ENCODE measurements around the gene XPO4. TPM values are rescaled to one million over a fixed set of nuclear protein-coding genes. Genes with fewer than 3 reads are reported as not detected.

Gene XPO4
- total and polyA plus RNA-seq, 2 of the 8 experiments (the other 6 are each of a cell fraction or from before 2014, with no cell fraction given) = 11.9 to 33.3 TPM

DNA sequence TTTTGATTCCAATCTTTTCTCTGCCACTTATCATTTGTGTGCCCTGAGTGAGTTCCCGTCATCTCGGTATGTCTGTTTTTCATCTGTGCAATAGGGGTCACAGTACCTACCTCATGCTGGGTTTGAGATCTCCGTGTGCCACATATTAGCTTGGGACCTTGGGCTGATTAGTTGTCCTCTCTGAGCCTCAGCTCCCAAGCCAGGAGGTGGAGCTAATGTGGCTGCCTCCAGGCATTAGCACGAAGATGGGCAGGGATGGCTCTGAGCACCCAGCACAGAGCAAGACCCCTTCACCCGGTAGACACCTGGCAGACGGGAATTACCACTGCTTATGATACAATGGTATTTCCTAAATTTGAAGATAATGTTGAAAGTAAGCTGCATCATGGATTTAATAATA, 35.8 kb upstream of the XPO4 start:
- Histone ChIP-seq H3K27ac (ENCODE audit: low read depth, low read length) (no peak overlapping the region), H3K27me3 (replicated peaks in 1 of 4; ENCODE audit: control insufficient read depth in 3 of 4, extremely low read depth in 1 of 4, insufficient read depth in 3 of 4, low read length in 3 of 4) (no peaks in the 10 kb centered on the region), H2BK120ac (replicated peaks; ENCODE audit: low read depth, low read length) (no peak overlapping the region), H4K5ac (ENCODE audit: insufficient read length, low read depth, low read length) (no peak overlapping the region), H3K9ac (replicated peaks in 1 of 4; ENCODE audit: extremely low read depth in 1 of 4, low read depth in 3 of 4, low read length in 3 of 4) (no peak overlapping the region), H3K79me2 (ENCODE audit: control insufficient read depth in 1 of 2, insufficient read depth in 2 of 2, low read length in 2 of 2) (no peaks in the 10 kb centered on the region), H3K4me1 (replicated peaks in 1 of 4; ENCODE audit: control insufficient read depth in 3 of 4, insufficient read depth in 4 of 4, low read length in 3 of 4) (peaks cover 0 to 3% (median under 1%) of the 10 kb centered on the region in 4 experiments; a peak in 1 of 7 replicates), H3K79me1 (ENCODE audit: low read depth, low read length) (no peaks in the 10 kb centered on the region), H3K14ac (ENCODE audit: insufficient read length) (no peak overlapping the region), H2BK15ac (ENCODE audit: low read length) (no peak overlapping the region), H2BK5ac (ENCODE audit: low read depth, low read length) (no peak overlapping the region), H3K56ac (replicated peaks; ENCODE audit: insufficient read length, low read depth, low read length) (no peak overlapping the region), H3K23me2 (ENCODE audit: low read depth, low read length) (no peaks in the 10 kb centered on the region), H3K23ac (ENCODE audit: insufficient read length) (no peak overlapping the region), H3K4me2 (ENCODE audit: insufficient read depth in 1 of 2, low read depth in 2 of 2, low read length in 2 of 2) (no peak overlapping the region), H3K4me3 (ENCODE audit: extremely low read depth in 1 of 4, insufficient read depth in 2 of 4, low read depth in 3 of 4, low read length in 4 of 4) (no peak overlapping the region), H4K8ac (ENCODE audit: extremely low read depth, insufficient read depth, low read length) (no peak overlapping the region), H3K4ac (replicated peaks; ENCODE audit: insufficient read length, low read depth, low read length) (no peak overlapping the region), H2AFZ (ENCODE audit: low read length) (0 out of 2 replicates have a peak overlapping the region, but pooled peaks have one; percentile 26), H2BK12ac (ENCODE audit: low read depth, low read length) (no peak overlapping the region), H3K9me3 (ENCODE audit: insufficient read depth in 2 of 2, low read depth in 1 of 2, low read length in 1 of 2) (no peaks in the 10 kb centered on the region), H3K18ac (ENCODE audit: extremely low read depth, low read length) (no peak overlapping the region), H3K36me3 (ENCODE audit: control insufficient read depth in 2 of 4, insufficient read depth in 4 of 4, low read length in 3 of 4) (no peaks in the 10 kb centered on the region), H4K91ac (replicated peaks; ENCODE audit: insufficient read length, low read length) (no peak overlapping the region), H2BK20ac (ENCODE audit: low read length) (no peak overlapping the region), H2AK5ac (ENCODE audit: low read depth, low read length) (no peak overlapping the region), H4K20me1 (replicated peaks in 1 of 2; ENCODE audit: control insufficient read depth in 1 of 2, insufficient read depth in 2 of 2, low read length in 2 of 2) (no peaks in the 10 kb centered on the region)
- DNase-seq (ENCODE audit: low read depth in 1 of 2, low spot score in 2 of 2) = no peak
- FAIRE-seq = peak; percentile 36
- CTCF ChIA-PET (ENCODE audit: partially characterized antibody) = interaction anchor here (0.6 to 6.2 kb wide), 2 partner anchors 12 to 242 kb away, joined by 3 to 33 read pairs; no protein-coding TSS in a partner anchor
- TF ChIP-seq CBX5 (IDR thresholded peaks at IDR 0.05; ENCODE audit: low read depth, low read length) (no peak), RAD21 (IDR thresholded peaks at IDR 0.05 in 1 of 2, conservative IDR thresholded peaks at IDR 0.05 in 1 of 2; ENCODE audit: low read depth in 2 of 2, low read length in 2 of 2) (peak; percentile 11 to 15; a peak in 1 of 4 replicates)
- POLR2A ChIA-PET (ENCODE audit: partially characterized antibody) = no interaction called here
- 80% methylated on average over 6 of the region's 6 CpGs; no CpG with 5 or more reads in 1 of the 2 experiments for WGBS, 2 experiments (ENCODE audit: extremely low coverage in 1 of 2, insufficient coverage in 1 of 2, insufficient read length in 1 of 2, insufficient replicate concordance in 2 of 2, low coverage in 1 of 2, low lambda C conversion rate in 2 of 2, missing lambda C conversion rate in 1 of 2)
